Islet of Langerhans (tissue), 1 donor: ENCODE data around the gene FAM209B.
"Not testable (repeated sequence)": the region's sequence is repeated elsewhere in the genome, so short reads cannot be mapped to it uniquely, and the experiment has no call there.

ENCODE experiments used
- FAIRE-seq: peaks from one replicate; lab custom pipeline; 2011; peaks lifted over from hg19 to GRCh38; lab: Jason Lieb, UNC

FAM209B gene, protein sequence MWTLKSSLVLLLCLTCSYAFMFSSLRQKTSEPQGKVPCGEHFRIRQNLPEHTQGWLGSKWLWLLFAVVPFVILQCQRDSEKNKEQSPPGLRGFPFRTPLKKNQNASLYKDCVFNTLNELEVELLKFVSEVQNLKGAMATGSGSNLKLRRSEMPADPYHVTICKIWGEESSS

DNA sequence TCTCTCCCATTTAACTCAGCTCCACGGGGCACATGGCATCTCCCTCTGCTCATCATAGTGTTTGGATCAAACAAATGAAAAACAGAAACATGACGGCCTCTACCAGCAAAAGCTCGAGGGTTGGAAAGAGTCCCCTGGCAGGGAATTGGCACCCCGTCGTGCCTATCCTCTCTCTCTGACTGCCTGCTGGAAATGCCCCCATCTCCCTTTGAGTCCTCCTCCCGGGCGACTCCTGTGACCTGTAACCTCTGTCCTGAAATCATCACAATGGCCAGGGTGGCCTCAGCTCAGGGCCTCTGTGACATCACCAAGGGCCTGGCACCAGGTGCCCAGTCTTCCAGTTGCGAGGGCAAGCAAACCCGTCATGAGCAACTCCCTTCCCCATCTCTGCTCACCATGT lies at the start of gene FAM209B:
TSS of gene FAM209B (plus strand) at position 301 of the 400 bp plus-strand sequence. CDS start at position 397, 96 bp downstream.
- not testable (repeated sequence) for FAIRE-seq

- FAIRE-seq = no peak
These were observed 49.1 kb upstream of the FAM209B start for GRCh38 chr20:56483970-56484369.

GRCh38 chr20:56487216-56487615 lies 45.8 kb upstream of the FAM209B start:
- no peak for FAIRE-seq

GRCh38 chr20:56488566-56488965 lies 44.5 kb upstream of the FAM209B start:
- FAIRE-seq = no peak

GRCh38 chr20:56501116-56501515 lies 31.9 kb upstream of the FAM209B start:
- FAIRE-seq = no peak

- no peak for FAIRE-seq
These were observed 29.1 kb upstream of the FAM209B start for GRCh38 chr20:56503916-56504315.

DNA sequence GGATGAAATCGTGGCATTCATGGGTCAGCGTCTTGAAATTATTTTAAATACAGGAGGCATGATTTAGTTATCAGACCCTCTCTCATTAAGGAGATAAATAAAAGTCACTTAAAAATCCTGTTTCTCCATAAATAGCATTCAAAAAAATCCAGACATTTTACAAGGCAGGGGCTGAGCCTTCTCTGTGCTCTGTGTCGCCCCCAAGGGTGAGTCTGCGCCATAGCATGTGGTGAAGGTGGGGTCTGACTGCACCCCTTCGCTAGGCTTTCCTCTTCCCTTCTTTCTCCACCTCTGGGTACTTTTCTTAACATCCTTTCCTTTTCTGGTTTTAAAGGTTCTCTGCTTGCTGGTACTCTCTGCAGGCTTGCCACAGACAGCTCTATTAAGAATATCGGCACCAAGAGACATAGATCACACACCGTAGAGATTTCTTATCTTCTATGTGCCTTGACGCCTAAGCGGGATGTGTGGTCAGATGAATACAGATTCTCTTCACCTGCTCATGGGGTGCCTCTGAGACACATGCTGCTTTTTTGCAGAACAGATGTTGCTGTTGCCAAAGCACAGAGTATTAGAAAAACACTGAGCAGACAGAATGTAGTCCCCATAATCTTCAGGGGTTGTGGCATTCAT lies 28.6 kb upstream of the FAM209B start:
- FAIRE-seq = no peak

DNA sequence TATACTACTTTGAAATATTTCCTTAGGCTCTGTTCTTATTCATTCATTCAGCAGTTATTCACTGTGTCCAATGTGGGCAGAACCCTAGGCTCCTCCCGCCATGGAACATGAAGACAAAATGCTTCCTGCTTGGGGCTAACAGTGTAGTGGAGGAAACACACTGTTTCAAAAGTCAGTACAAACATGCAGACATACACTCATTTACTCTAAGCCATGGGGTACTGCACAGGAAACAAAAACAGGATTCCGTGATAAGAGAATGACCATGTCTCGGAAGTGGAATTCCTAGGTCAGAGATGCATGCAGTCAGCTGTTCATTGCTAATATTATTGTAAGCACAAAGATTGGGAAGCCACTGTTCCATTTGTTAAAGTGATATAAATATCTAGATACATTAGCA lies 26.9 kb upstream of the FAM209B start:
- FAIRE-seq = no peak

GRCh38 chr20:56511926-56512325 lies 21.1 kb upstream of the FAM209B start:
- no peak for FAIRE-seq

DNA sequence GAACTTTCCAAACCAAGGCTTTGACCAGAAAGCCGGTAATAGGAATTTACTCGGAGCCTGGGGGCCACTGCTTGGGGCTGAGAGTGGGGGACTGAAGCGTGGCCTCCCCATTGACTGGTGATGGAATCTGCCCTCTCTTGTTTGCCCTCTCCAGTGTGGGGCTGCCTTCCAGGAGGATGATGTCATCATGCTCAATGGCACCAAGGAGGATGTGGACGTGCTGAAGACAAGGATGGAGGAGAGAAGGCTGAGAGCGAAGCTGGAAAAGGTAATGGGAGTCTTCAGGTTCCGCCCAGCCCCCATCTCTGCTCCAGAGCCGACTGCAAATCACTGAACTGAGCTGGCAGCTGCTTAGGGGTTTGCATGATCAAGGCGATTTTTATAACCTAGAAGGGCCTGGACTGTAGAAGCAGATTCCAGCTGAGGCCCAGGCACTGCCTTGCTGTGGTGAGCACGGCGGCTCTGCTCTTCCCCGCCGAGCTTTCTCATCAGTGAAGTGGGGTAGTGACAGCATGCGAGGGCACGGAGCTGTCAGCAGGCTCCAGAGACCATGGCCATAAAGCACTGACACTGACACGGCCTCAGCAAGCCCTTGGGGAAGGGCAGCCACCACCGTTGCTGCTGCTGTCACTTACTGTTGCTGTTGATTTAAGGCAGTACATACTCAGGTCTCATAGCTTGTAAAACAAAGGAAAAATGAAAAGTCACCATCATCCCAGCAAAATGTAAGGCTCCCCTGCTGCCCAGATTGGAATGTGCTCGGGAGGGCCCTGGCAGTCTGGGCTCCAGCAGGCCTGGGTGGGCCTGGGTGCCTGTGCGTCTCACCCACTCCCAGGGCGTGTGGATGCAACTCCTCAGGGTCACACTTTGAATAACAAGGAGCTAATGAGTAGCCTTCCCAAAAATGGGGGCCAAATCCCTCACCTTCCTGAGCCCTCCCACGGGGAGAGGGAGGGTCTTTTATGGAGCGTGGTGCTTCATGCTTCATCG lies 19.6 kb upstream of the FAM209B start:
- FAIRE-seq = no peak

DNA sequence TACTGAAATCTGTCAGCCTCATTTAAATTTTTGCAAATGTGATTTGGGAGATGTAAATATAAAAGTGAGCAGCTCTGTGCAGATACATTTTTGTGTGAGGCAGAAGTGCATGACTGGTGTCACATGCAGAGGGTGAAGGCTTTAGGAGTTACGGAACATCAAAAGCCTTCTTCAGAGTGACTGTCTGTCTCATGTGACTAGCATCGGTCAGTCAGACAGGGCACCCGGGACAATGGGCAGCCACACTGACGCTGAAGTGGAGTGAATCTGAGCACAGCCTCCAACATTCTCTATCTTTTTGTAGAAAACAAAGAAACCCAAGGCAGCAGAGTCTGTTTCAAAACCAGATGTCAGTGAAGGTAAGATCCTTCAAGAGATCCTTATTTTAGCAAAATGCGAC lies 16.4 kb upstream of the FAM209B start:
- FAIRE-seq = no peak

- no peak for FAIRE-seq
These were observed 15.8 kb upstream of the FAM209B start for GRCh38 chr20:56517211-56517610.

DNA sequence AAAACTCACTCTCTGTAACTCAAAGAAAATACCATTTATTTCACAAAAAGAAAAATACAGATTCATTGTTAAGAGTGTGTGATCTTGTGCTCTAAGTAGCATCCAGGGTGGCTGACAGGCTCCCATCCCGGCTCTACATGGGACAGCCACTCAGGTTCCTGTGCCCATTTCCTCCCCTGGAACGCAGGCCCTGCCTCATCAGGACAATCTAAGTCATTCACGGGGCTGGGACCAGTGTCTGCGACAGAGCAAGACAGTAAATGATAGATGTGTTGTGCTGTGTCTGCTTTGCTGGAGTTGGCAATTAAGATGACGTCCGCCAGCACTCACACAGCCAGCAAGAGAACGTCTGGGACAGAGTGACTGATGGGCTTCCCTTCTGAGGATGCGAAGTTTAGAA lies 15.4 kb upstream of the FAM209B start:
- FAIRE-seq = no peak

- FAIRE-seq = no peak
These were observed 14.9 kb upstream of the FAM209B start for GRCh38 chr20:56518126-56518525.

GRCh38 chr20:56518721-56519398 lies 14.2 kb upstream of the FAM209B start:
- FAIRE-seq = no peak

DNA sequence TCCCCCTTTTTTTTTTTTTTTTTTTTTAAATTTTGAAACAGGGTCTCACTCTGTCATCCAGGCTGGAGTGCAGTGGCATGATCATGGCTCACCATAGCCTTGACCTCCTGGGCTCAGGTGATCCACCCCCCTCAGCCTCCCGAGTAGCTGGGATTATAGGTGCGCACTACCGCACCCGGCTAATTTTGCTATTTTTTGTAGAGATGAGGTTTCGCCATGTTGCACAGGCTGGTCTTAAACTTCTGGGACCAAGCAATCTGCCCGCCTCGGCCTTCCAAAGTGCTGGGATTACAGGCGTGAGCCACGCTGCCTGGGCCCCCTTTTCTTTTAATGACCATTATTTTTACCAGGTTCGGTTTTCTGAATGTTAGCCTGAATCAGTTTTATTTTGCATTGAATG lies 13.5 kb upstream of the FAM209B start:
- FAIRE-seq = no peak

DNA sequence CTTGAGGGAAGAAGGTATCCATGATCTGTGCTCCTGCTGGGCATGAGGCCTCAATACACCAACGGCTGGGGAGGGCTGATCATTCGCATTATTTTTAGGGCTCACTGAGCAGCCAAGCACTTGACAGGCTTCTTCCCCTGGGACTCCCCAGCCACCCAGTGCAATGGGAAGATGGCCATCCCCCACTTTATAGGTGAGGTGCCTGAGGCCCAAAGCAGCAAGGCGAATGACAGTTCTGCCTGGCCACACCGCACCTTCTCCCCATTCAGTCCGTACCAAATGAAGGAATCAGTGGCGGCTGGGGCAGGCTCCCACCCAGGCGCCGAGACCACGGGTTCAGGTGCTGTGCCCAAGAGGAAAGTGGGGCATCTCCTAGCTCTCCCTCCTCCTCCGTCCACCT lies 12.9 kb upstream of the FAM209B start:
- no peak for FAIRE-seq

- not testable (repeated sequence) for FAIRE-seq
These were observed 12.2 kb upstream of the FAM209B start for GRCh38 chr20:56520746-56521354.

DNA sequence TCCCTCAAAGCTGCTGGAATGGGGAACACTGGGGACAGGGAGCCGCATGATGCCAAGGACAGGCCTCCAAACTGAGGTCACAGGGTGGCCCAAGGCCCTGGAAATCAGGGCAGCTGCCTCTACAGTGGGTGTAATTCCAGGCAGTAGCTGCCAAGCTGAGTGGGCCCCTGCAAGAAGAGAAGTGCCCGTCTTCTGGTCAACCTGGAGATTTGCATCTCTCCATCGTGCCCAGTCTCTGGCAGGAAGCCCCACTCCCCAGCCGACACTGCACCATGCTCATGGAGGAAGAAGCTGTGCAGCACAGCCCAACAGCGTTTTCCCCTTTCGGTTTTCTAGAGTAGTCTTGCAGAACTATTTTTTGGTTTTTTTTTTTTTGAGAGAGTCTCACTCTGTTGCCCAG lies 10.7 kb upstream of the FAM209B start:
- FAIRE-seq = no peak

- FAIRE-seq = not testable (repeated sequence)
These were observed 8.6 kb upstream of the FAM209B start, which contains the start of gene FAM209A for GRCh38 chr20:56524444-56524843. Gene FAM209A (plus strand): TSS chr20:56524744. CDS start chr20:56524809, 65 bp downstream.

- FAIRE-seq = no peak
These were observed 5.5 kb upstream of the FAM209B start for GRCh38 chr20:56527521-56527920.

- no peak for FAIRE-seq
These were observed 5.0 kb downstream of the FAM209B start for GRCh38 chr20:56537997-56538396.
